Thoracic aorta (tissue), 2 donors: ENCODE data around the gene ZNF383. TPM values are rescaled to one million over a fixed set of nuclear protein-coding genes. Genes with fewer than 3 reads are reported as not detected.
"Not testable (repeated sequence)": the region's sequence is repeated elsewhere in the genome, so short reads cannot be mapped to it uniquely, and the experiment has no call there.

ENCODE experiments used
- ATAC-seq: fragments of 150-250 bp; one replicate; pipeline ENCODE4 v1.8.0; 2017; ENCODE audit warnings: low read depth; ENCODE audit not compliant: insufficient number of reproducible peaks, low FRiP score
- DNase-seq: peaks from one replicate; pipeline ENCODE4 v3.0.0-alpha.2; 2020; ENCODE audit warnings: low spot score
- H3K27ac ChIP-seq, 2 donors: fragments of 200-600 bp; sonication (generic); 1 replicate in 1 of 2; 2 replicates in 1 of 2; pipeline ENCODE4 v1.5.1; 2016; ENCODE audit warnings: mild to moderate bottlenecking in 2 of 2, moderate library complexity in 2 of 2
- H3K27me3 ChIP-seq: fragments of 200-600 bp; sonication (generic); replicated peaks from 2 replicates; pipeline ENCODE4 v1.6.0; 2016; ENCODE audit warnings: mild to moderate bottlenecking; ENCODE audit not compliant: insufficient read depth
- H3K36me3 ChIP-seq: fragments of 200-600 bp; sonication (generic); one replicate; pipeline ENCODE4 v1.5.1; 2016
- H3K4me1 ChIP-seq, 2 donors: fragments of 200-600 bp; sonication (generic); 1 replicate in 1 of 2; 2 replicates in 1 of 2; pipeline versions ENCODE4 v1.5.1 to v1.6.0; 2016; ENCODE audit warnings: low read depth in 2 of 2, mild to moderate bottlenecking in 1 of 2; ENCODE audit not compliant: control insufficient read depth in 1 of 2
- H3K4me3 ChIP-seq: fragments of 200-600 bp; sonication (generic); 2 replicates; pipeline ENCODE4 v1.5.1; 2016; ENCODE audit warnings: mild to moderate bottlenecking
- H3K9me3 ChIP-seq: fragments of 200-600 bp; sonication (generic); 2 replicates; pipeline ENCODE4 v1.5.1; 2016
- CTCF ChIP-seq: fragments of 200-600 bp; sonication (generic); IDR thresholded peaks from one replicate; pipeline ENCODE4 v1.5.1; 2019; ENCODE audit warnings: antibody characterized with exemption
- total RNA-seq, 2 donors: library from RNA; depleted of rRNA; stranded (reverse); fragments of >200 nt; gene quantifications; one replicate each; pipeline versions ENCODE4 v1.1.0 to v1.2.3, GENCODE V29; 2016

The ZNF383 gene
- total RNA-seq, 2 donors from 2014 or later, result 5.3 to 10.0 TPM

GRCh38 chr19:37227996-37228395 lies 10.0 kb downstream of the ZNF383 start:
- no peaks in the 10 kb centered on the region for H3K4me1 ChIP-seq
- no peak overlapping the region for H3K4me3 ChIP-seq
- no peak overlapping the region for H3K27ac ChIP-seq
- H3K27me3 ChIP-seq, result no peaks in the 10 kb centered on the region
- DNase-seq (no peak), ATAC-seq (no peak)
- peaks cover 54% of the 10 kb centered on the region for H3K36me3 ChIP-seq
- peaks cover 28% of the 10 kb centered on the region for H3K9me3 ChIP-seq
- TF ChIP-seq CTCF, result peak; percentile 40

GRCh38 chr19:37243206-37243632 lies 25.2 kb downstream of the ZNF383 start:
- no peak for ATAC-seq
- TF ChIP-seq CTCF, result no peak
- Histone ChIP-seq H3K27me3 (no peaks in the 10 kb centered on the region), H3K27ac (no peak overlapping the region), H3K36me3 (peaks cover 70% of the 10 kb centered on the region), H3K4me3 (peak overlapping the region; percentile 0), H3K4me1 (no peaks in the 10 kb centered on the region), H3K9me3 (peaks cover 98% of the 10 kb centered on the region)
- DNase-seq, result no peak

- ATAC-seq, result peak; percentile 60
- Histone ChIP-seq H3K4me3 (peak overlapping the region; percentile 64), H3K4me1 (no peaks in the 10 kb centered on the region), H3K9me3 (peaks cover 62% of the 10 kb centered on the region), H3K36me3 (no peaks in the 10 kb centered on the region), H3K27ac (no peak overlapping the region), H3K27me3 (no peaks in the 10 kb centered on the region)
- DNase-seq, result peak; percentile 11
- no peak for TF ChIP-seq CTCF
Observed at GRCh38 chr19:37251308-37252229, 33.6 kb downstream of the ZNF383 start.

GRCh38 chr19:37263028-37263427 lies 45.0 kb downstream of the ZNF383 start:
- not testable (repeated sequence) for H3K4me1 ChIP-seq, H3K36me3 ChIP-seq, H3K27ac ChIP-seq, H3K9me3 ChIP-seq, ATAC-seq, DNase-seq, H3K4me3 ChIP-seq, H3K27me3 ChIP-seq

- not testable (repeated sequence) for ATAC-seq, H3K27me3 ChIP-seq, DNase-seq, H3K4me3 ChIP-seq, H3K36me3 ChIP-seq, H3K4me1 ChIP-seq, H3K27ac ChIP-seq, H3K9me3 ChIP-seq
Observed at GRCh38 chr19:37267005-37267404, 49.0 kb downstream of the ZNF383 start.

- not testable (repeated sequence) for H3K27me3 ChIP-seq, H3K27ac ChIP-seq, H3K9me3 ChIP-seq, ATAC-seq, DNase-seq, H3K4me1 ChIP-seq, H3K4me3 ChIP-seq, H3K36me3 ChIP-seq
Observed at GRCh38 chr19:37267755-37268154, 49.7 kb downstream of the ZNF383 start.

- not testable (repeated sequence) for H3K9me3 ChIP-seq, H3K4me3 ChIP-seq, H3K4me1 ChIP-seq, H3K27ac ChIP-seq, ATAC-seq, DNase-seq, H3K27me3 ChIP-seq, H3K36me3 ChIP-seq
Observed at GRCh38 chr19:37280656-37281055, 62.6 kb downstream of the ZNF383 start.

GRCh38 chr19:37284020-37284419 lies 66.0 kb downstream of the ZNF383 start:
- H3K27ac ChIP-seq, H3K4me1 ChIP-seq, H3K9me3 ChIP-seq, H3K36me3 ChIP-seq, H3K27me3 ChIP-seq, DNase-seq, H3K4me3 ChIP-seq, ATAC-seq: not testable (repeated sequence)

GRCh38 chr19:37289229-37289628 lies 71.2 kb downstream of the ZNF383 start:
- DNase-seq, ATAC-seq, H3K36me3 ChIP-seq, H3K27ac ChIP-seq, H3K4me1 ChIP-seq, H3K27me3 ChIP-seq, H3K4me3 ChIP-seq: not testable (repeated sequence)
- peaks cover 16% of the 10 kb centered on the region for H3K9me3 ChIP-seq
